HG03439 (cell line): ENCODE results near the gene SAMSN1.
"Not testable (repeated sequence)": the region's sequence is repeated elsewhere in the genome, so short reads cannot be mapped to it uniquely, and the experiment has no call there.

ENCODE experiments used
- ATAC-seq: cut with Tn5 transposase; IDR thresholded peaks from one replicate; pipeline ENCODE4 v1.9.1; 2021; ENCODE audit warnings: mild to moderate bottlenecking, moderate library complexity; ENCODE audit not compliant: unreplicated experiment

The SAMSN1 gene

GRCh38 chr21:14531757-14532316 lies 14.3 kb downstream of the SAMSN1 start:
- no peak for ATAC-seq

GRCh38 chr21:14530592-14530991 lies 15.5 kb downstream of the SAMSN1 start:
- no peak for ATAC-seq

- ATAC-seq = no peak
Observed at GRCh38 chr21:14528815-14529214, 17.3 kb downstream of the SAMSN1 start.

GRCh38 chr21:14527696-14528652 lies 18.1 kb downstream of the SAMSN1 start:
- no peak for ATAC-seq

GRCh38 chr21:14526836-14527695 lies 19.0 kb downstream of the SAMSN1 start:
- no peak for ATAC-seq

GRCh38 chr21:14526199-14526598 lies 19.9 kb downstream of the SAMSN1 start:
- no peak for ATAC-seq

- ATAC-seq = peak; percentile 79
Observed at GRCh38 chr21:14523234-14523633, 22.9 kb downstream of the SAMSN1 start.

GRCh38 chr21:14522736-14523135 lies 23.4 kb downstream of the SAMSN1 start:
- no peak for ATAC-seq

GRCh38 chr21:14520535-14520934 lies 25.6 kb downstream of the SAMSN1 start:
- no peak for ATAC-seq

GRCh38 chr21:14519000-14519399 lies 27.1 kb downstream of the SAMSN1 start:
- ATAC-seq = no peak

GRCh38 chr21:14513804-14514203 lies 32.3 kb downstream of the SAMSN1 start:
- no peak for ATAC-seq

GRCh38 chr21:14506859-14507457 lies 39.2 kb downstream of the SAMSN1 start:
- ATAC-seq = not testable (repeated sequence)

GRCh38 chr21:14500873-14501272 lies 45.2 kb downstream of the SAMSN1 start:
- ATAC-seq = no peak

- ATAC-seq = no peak
Observed at GRCh38 chr21:14499316-14499715, 46.8 kb downstream of the SAMSN1 start.

GRCh38 chr21:14497825-14498224 lies 48.3 kb downstream of the SAMSN1 start:
- ATAC-seq = no peak

- no peak for ATAC-seq
Observed at GRCh38 chr21:14495075-14495474, 51.0 kb downstream of the SAMSN1 start.

GRCh38 chr21:14494181-14494580 lies 51.9 kb downstream of the SAMSN1 start:
- not testable (repeated sequence) for ATAC-seq

- no peak for ATAC-seq
Observed at GRCh38 chr21:14493731-14494130, 52.4 kb downstream of the SAMSN1 start.

GRCh38 chr21:14492931-14493330 lies 53.2 kb downstream of the SAMSN1 start:
- ATAC-seq = no peak

- ATAC-seq = no peak
Observed at GRCh38 chr21:14491269-14491681, 54.8 kb downstream of the SAMSN1 start.

GRCh38 chr21:14488672-14489204 lies 57.4 kb downstream of the SAMSN1 start:
- no peak for ATAC-seq
